HG03521 (cell line): ENCODE results near the gene CNIH1.
"Not testable (repeated sequence)": the region's sequence is repeated elsewhere in the genome, so short reads cannot be mapped to it uniquely, and the experiment has no call there.

Experiments used
- ATAC-seq: cut with Tn5 transposase; IDR thresholded peaks from one replicate; pipeline ENCODE4 v1.9.1; 2021; ENCODE audit warnings: mild to moderate bottlenecking, moderate library complexity; ENCODE audit not compliant: unreplicated experiment

Gene CNIH1

DNA sequence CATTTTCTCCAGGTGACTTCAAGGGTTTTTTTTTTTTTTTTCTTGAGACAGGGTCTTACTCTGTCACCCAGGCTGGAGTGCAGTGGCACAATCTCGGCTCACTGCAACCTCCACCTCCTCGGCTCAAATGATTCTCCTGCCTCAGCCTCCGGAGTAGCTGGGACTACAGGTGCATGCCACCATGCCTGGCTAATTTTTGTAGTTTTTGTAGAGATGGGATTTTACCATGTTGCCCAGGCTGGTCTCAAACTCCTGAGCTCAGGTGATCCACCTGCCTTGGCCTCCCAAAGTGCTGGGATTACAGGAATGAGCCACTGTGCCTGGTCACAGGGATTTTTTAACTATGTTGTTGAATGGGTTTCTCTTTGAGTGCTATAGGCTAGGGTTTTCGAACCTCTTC is 3.2 kb downstream of the CNIH1 start:
- not testable (repeated sequence) for ATAC-seq

DNA sequence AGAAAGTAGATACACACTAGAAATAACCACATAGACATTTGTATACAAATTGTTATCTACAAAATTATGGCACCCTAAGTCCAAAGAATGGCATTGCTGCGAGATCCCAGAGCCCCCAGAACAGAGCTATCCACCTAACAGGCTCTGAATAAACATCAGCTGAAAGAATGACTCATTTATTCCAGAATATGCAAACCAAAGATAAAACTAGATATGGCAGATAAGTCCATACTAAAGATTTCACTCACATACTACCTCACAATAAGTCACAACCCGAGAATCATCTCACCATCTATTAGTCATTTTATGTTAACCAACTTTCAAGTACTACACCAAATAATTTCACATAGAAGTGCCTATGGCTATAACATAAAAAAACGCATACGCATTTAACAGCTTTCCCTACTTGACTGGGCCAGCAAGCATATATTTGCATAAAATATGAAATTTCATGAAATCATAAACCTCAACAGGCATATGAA is 5.6 kb downstream of the CNIH1 start:
- ATAC-seq: peak; percentile 57

DNA sequence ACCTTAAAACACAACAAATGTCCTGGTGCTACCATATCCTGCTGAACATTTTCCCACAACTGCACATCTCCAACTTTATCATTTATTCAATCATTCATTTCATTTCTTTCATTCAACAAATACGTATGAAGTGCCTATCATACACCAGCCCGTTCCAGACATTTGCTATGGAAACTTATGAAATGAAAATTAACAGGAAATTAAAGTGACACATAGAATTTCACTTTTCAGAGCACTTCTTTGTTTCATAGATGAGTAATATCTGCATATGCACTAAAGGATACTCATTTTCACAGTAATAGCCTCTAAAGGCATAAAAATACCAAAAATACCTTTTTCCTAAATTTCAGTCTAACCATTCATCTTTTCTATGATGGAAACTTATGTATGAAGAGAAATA is 12.6 kb downstream of the CNIH1 start:
- ATAC-seq: no peak

DNA sequence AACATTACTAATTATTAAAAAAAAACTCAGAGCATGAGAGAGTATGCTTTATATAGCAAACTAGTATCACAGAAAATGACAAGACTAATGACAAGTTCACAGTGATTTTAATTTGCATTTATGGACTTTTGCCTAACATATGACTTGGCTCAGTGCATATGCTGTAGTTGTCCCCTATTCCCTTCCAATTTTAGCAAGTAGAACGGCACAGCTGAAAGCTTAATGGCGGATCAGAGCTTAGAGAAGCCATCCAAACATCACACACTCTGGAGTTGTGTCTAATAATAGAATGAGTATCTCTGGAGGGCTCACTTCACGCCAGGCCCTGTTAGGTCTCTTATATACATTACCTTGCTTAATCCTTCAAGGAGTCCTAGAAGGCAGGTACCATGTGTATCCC is 13.3 kb downstream of the CNIH1 start:
- no peak for ATAC-seq

DNA sequence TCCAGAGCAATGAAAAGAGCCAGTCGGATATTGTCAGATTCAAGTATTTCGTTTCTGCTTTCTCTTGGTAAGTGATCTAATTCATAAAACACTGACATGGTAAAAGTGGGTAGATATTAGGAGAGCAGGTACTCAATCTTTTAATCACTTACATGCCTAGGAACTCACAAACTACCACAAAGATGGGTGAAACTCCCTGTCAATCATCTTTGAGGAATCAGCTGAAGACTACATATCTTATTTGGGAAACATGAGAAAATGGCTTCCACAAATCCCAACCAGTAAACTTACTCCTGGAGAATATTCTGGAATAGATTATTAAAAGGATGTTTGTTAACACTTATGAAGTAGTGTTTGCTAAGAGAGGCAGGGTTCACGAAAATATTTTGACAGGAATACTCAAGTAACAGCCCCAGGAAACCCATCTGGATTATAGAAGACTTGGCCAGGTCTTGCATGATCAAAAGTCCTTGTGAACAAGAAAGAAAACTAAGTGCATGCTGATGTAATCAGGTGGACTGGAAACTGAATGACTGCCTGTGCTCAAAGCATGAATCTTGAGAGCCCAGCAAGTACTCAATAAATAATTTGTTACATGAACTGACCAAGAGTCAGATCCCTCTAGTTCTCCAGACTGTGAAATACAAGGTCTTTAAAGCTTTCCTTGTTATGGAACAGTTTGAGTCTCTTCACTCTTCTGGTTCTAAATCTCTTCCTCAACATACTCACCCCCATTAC is 15.5 kb downstream of the CNIH1 start:
- no peak for ATAC-seq

DNA sequence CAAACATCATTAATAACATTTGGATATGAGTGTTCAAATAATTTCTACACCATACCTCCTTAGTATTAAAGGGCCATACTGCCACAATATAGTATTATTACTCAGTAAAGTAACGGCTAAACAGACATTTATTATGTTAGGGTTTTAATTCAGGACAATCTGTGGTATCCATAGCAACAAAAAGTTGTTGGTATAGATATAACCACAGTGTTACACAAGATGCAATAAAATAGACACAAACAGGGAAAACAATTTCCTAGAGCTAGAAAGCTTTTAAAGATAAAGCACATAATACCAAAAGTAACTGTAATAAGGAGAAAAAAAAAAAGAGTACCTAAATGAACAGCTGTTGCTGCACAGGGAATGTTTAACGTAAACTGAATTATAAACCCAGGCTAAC is 16.1 kb downstream of the CNIH1 start:
- no peak for ATAC-seq

DNA sequence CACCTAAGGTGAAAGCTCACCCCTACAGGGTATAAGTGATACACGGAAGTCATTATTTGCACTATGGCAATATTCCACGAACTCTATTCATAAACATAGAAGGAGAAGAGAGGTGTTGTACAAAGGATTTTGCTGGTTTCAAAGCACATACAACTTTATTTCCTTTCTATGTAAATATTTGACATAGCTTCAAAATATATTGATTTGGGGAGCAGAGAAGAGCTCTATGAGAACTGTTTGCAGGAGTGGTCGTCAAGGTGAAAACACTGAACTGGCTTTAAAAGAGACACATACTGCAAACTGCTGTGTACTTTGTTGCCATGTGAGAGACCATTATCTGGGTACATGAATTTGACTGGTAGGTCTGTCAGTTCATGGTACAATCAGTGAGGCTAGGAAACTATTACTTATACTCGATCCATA is 16.7 kb downstream of the CNIH1 start:
- no peak for ATAC-seq

DNA sequence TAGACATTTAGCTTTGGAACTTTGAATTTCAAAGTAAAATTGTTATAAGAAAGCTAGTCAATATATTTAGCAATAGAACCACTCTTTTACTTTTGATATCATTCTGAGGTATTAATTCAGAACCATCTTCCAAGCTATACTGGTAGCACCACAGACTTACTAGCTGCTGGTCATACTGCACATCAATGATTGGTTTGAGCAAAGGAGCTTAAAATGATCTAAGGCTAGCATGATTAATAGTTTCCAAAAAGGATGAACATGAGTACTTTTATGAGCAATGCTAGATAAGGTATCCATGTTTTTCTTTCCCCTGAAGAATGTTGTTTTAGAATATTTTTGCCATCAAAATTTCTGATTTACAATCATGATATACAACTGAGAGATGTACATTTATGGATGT is 17.2 kb downstream of the CNIH1 start:
- ATAC-seq: no peak

DNA sequence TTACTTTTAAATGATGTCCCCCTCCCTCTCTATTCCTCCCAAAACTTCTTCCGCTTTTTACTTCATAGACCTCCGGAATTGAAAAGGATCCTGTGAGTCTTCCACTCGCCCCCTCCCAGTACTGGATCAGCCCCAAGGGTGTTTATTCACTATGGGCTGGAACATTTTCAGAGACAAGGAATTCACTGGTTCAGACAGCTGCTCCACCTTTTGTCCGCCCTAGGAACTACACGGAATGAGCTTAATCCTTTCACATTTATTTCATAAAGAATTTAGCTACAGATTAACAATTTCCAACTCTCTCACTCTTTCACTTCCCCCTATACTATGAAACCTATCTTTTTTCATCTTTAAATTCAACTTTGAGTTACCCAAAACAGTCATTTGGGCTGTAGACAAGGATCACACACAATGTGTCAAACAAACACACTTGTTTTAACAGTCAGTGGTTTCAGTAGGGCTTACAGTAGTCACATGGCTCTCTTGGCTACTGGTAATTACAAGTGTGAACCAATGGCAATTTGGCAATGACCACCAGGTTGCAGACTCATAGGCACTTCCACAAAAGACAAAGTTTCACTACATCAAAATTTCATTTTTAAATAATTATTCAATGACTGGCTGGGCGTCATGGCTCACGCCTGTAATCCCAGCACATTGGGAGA is 20.6 kb downstream of the CNIH1 start:
- ATAC-seq: no peak

DNA sequence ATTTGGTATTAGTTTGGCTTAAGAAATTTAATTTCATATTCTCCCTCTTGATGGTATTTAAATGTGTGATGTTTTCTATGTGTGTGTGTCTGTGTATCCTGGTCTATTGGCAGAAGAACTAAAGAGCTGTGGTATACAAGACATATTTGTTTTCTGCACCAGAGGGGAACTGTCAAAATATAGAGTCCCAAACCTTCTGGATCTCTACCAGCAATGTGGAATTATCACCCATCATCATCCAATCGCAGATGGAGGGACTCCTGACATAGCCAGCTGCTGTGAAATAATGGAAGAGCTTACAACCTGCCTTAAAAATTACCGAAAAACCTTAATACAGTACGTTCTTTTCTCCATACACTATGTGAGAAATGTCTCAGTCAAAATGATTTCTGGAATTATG is 29.8 kb downstream of the CNIH1 start:
- no peak for ATAC-seq

DNA sequence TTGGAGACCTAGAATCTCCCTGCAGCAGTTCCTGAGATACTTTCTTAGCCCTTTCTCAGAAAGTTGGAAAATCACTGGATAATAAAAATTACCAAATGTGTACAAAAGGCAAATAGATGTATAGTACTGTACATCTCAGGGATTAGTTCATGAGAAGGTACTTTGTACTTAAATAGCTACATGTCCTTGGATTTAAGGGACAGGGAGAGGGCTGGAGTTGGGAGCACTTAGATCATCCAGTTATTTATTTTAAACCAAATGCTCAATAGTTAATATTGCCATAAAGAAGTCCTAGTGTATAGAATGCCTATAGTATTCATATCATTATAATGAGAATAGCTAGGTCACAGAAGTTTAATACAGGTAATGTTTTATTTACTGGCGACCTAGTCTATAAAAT is 31.0 kb downstream of the CNIH1 start:
- ATAC-seq: no peak

DNA sequence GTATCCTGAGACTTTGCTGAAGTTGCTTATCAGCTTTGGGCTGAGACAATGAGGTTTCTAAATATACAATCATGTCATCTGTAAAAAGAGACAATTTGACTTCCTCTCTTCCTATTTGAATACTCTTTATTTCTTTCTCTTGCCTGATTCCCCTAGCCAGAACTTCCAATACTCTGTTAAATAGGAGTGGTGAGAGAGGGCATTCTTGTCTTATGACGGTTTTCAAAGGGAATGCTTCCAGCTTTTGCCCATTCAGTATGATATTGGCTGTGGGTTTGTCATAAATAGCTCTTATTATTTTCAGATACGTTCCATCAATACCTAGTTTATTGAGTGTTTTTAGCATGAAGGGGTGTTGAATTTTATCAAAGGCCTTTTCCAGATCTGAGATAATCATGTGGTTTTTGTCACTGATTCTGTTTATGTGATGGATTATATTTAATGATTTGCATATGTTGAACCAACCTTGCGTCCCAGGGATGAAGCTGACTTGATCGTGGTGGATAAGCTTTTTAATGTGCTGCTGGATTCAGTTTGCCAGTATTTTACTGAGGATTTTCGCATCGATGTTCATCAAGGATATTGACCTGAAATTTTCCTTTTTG is 37.7 kb downstream of the CNIH1 start:
- not testable (repeated sequence) for ATAC-seq

DNA sequence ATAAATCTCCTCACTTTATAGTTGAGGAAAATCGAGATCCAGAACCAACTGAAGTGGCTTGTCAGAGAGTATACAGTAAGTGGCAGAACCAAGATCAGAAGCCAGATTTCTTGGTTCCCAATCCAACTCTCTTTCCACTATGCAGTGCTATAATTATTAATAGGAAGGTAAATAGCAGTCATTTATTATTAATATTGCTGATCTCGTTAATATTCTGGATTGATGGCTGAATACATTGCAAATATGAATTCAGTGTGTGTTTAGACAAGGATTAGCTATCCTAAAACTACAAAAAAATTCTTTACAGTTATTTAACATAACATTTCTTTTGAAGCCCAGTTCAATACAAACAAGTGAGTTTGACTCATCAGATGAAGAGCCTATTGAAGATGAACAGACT is 41.6 kb downstream of the CNIH1 start:
- ATAC-seq: no peak

DNA sequence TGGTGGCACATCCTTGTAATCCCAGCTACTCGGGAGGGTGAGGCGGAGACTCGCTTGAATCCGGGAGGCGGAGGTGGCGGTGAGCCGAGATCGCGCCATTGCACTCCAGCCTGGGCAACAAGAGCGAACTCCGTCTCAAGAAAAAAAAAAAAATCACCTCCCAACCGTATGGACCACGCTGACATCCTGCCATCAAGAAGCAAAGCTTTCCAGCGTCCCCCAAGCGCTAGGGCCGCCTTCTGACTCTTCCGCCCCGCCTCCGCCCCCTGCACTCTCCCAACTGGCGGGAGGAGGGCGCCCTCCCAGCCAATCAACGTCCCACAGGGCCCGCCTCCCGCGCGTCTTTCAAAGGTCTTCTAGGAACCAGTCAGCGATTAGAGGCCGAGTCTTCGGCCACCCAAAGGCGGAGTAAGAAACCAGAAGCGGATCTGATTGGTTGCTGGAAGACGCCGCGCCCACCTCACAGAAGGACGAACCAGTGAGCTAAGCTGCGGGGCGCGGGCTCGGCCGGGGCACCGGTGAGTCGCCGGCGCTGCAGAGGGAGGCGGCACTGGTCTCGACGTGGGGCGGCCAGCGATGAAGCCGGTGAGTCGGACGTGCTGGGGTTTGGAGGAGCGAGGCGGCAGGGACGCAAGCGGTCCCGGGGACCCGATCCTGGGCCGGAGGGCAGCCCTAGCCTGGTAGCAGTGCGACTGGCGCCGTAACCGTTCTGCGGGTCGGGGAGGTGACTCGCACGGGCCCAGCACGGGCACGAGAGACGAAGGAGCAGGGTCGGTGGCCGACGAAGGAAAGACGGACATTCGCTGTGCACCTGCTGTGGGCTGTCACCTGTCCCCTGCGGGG is 44.5 kb downstream of the CNIH1 start, which contains the start of gene CDKN3:
CDKN3 (plus strand) TSS at position 515 of the 843 bp plus-strand sequence; CDS start at position 577, 62 bp downstream.
- ATAC-seq: peak; percentile 97

DNA sequence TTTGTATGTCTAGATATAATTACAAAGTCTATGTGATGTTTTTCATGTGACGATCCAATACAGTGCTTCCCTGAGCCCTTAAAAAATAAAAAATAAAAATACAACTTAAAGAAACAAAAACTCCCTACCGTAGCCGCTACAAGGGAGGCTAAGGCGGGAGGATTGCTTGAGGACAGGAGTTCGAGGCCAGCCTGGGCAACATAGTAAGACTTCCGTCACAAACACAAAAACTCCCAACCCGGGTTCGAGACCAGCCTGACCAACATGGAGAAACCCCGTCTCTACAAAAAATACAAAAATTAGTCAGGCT is 45.0 kb downstream of the CNIH1 start:
- ATAC-seq: no peak

DNA sequence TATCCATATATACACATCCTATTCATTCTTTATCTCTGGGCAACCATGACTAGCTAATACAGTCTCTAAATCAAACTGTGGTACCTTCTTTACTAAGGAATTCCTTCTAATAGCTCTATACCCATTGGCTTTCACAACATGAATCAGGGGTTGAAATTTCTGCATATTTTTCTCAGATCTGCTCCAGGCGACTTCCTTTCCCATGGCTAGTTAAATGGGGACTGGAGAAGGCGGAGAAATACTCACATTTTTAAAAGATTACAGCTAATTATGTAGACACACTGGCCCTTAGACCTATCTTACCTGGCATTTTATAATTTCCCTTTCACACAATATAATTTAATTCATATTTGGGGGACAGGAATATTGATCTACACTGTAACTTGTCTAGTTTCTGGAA is 45.5 kb downstream of the CNIH1 start:
- no peak for ATAC-seq

DNA sequence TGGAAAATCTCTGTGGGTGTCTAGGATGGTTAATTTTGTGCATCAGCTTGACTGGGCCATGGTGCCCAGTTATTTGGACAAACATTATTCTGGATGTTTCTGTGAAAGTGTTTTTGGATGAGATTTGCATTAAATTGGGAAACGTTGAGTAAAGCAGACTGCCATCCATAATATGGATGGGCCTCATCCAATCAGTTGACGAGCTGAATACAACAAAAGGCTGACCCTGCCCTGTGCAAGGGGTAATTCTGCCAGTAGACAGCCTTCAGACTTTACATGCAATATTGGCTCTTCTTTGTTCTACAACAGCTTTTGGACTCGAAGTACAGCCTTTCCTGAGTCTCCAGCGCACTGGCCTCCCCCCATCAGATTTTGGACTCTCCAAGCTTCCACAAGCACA is 45.9 kb downstream of the CNIH1 start:
- no peak for ATAC-seq

DNA sequence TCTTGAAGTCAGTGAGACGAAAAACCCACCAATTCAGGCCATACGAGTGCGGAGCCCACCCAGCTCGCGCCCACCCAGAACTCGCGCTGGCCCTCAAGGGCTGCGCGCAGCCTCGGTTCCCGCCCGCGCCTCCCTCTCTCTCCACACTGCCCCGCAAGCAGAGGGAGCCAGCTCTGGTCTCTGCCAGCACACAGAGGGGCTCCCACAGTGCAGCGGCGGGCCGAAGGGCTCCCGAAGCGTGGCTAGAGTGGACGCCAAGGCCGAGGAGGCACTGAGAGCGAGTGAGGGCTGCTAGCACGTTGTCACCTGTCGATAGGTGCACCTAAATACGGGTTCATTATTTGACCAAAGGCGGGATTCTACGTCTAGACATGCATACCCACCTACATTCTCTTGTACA is 46.6 kb downstream of the CNIH1 start:
- ATAC-seq: no peak

DNA sequence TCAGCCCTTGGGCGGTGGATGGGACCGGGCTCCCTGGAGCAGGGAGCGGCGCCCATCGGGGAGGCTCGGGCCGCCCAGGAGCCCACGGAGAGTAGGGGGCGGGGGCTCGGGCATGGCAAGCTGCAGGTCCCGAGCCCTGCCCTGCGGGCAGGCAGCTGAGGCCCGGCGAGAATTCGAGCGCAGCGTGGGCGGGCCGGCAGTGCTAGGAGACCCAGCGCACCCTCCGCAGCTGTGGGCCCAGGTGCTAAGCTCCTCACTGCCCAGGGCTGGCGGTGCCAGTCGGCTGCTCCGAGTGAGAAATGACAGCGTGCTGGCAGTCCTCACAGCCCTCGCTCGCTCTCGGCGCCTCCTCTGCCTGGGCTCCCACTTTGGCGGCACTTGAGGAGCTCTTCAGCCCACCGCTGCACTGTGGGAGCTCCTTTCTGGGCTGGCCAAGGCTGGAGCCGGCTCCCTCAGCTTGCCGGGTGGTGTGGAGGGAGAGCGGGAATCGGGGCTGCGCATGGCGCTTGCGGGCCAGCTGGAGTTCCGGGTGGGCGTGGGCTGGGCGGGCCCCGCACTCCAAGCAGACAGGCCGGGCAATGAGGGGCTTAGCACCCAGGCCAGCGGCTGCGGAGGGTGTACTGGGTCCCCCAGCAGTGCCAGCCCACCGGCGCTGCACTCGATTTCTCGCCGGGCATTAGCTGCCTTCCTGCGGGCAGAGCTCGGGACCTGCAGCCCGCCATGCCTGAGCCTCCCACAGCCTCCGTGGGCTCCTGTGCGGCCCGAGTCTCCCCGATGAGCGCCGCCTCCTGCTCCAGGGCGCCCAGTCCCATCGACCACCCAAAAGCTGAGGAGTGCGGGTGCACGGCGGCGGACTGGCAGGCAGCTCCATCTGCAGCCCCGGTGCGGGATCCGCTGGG is 47.9 kb downstream of the CNIH1 start:
- not testable (repeated sequence) for ATAC-seq

DNA sequence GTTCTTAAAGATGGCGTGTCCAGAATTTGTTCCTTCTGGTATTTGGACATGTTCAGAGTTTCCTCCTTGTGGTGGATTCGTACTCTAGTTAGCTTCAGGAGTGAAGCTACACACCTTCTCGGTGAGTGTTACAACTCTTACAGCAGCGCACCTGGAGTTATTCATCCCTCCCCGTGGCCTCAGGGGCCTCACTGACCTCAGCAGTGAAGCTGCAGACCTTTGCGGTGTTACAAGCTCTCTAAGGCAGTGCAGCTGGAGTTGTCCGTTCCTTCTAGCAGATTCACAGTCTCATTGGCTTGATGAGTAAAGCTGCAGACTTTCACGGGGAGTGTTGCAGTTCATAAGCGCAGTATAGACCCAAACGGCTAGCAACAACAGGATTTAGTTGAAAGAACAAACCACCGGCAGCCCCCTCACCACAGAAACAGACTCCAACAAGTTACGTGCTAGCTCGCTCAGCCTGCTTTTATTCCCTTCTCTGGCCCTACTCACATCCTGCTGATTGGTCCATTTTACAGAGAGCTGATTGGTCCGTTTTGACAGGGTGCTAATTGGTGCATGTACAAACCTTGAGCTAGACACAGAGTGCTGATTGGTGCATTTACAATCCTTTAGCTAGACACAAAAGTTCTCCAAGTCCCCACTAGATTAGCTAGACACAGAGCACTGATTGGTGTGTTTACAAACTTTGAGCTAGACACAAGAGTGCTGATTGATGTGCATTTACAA is 48.9 kb downstream of the CNIH1 start:
- no peak for ATAC-seq
